SK-N-SH treated with all-trans-retinoic acid at 6 μM for 48 hours (cell line): ENCODE results near the gene SEL1L.

Source experiments
- ISL1 ChIP-seq: fragments of 250-450 bp; sonication (Bioruptor Pico); IDR thresholded peaks from 2 replicates; pipeline ENCODE4 v2.1.2; 2022; ENCODE audit warnings: mild to moderate bottlenecking, moderate library complexity
- PATZ1 ChIP-seq: fragments of 250-450 bp; sonication (Bioruptor Pico); IDR thresholded peaks from 2 replicates; pipeline ENCODE4 v1.8.0; 2020; ENCODE audit warnings: mild to moderate bottlenecking, moderate library complexity, borderline replicate concordance

DNA sequence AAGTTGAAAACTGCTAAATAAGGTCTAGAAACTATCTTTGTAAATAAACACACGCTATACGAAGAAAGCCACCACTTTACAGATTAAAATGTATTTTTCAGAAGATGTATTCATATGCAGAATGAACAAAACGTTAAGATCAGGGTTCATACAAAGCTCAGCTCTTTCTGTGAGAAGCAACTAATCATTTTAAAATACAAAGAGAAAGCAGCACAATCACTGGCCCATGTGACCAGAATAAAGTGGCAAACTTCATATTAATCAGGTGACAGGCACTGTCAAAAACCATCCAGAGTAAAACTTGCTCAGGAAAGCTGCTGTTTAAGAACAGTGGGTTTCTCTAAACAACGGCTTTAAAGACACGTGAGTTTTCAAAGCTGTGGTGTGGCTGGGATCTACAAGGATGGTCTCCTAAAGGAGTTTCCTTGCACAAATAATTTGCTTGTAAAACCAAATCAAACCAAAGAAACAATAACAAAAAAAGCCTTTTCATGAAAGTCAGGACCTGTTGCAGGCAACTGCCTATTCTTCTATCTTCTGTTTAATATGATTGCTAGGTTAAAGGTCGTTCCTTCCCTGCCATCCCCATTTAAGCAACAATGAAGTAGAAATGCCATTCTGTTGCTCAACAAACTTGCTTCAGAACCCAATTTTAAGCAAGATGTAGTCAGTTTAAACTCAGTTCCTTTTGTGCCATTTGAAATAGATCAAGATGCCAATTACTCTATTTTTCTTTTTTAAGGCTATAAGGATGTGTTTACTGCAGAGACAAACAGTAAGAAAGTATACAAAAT, 22.3 kb downstream of the SEL1L start:
- no peak for TF ChIP-seq PATZ1
- TF ChIP-seq ISL1 (CRISPR knock-in tag), result no peak
